Brain microvascular endothelial cell (primary cell): Measurements from ENCODE around the gene C6orf47.

Experiments
- DNase-seq: peaks from one replicate; pipeline ENCODE4 v3.0.0-alpha.2; 2020
- H3K27ac ChIP-seq: fragments of 250-450 bp; sonication (Bioruptor Pico); 2 replicates; pipeline ENCODE4 v1.5.1; 2020; ENCODE audit warnings: mild to moderate bottlenecking, moderate library complexity
- H3K27me3 ChIP-seq: fragments of 250-450 bp; sonication (Bioruptor Pico); replicated peaks from 2 replicates; pipeline ENCODE4 v1.5.1; 2020; ENCODE audit warnings: mild to moderate bottlenecking
- H3K36me3 ChIP-seq: fragments of 250-450 bp; sonication (Bioruptor Pico); replicated peaks from 2 replicates; pipeline ENCODE4 v1.5.1; 2020; ENCODE audit warnings: mild to moderate bottlenecking
- H3K4me3 ChIP-seq: 2 replicates; pipeline ENCODE4 v1.5.1; 2011; ENCODE audit warnings: low read depth, mild to moderate bottlenecking, control low read depth, low read length, moderate library complexity
- in situ Hi-C: cut with HindIII; loops from 2 replicates; pipeline ENCODE4 v1.10.0; 2017; ENCODE audit warnings: low sequenced_read_pairs, low pct_ligation_motif_present
- TF ChIP-seq, protein P1 (sequence below): IDR thresholded peaks from 2 replicates; pipeline ENCODE4 v1.5.1; 2011; ENCODE audit warnings: low read depth, mild to moderate bottlenecking, moderate library complexity, low read length, control low read depth, inconsistent platforms; ENCODE audit errors: missing control alignments

Gene C6orf47

GRCh38 chr6:31693535-31693934 is 33.0 kb upstream of the C6orf47 start:
- TF ChIP-seq, protein P1, sequence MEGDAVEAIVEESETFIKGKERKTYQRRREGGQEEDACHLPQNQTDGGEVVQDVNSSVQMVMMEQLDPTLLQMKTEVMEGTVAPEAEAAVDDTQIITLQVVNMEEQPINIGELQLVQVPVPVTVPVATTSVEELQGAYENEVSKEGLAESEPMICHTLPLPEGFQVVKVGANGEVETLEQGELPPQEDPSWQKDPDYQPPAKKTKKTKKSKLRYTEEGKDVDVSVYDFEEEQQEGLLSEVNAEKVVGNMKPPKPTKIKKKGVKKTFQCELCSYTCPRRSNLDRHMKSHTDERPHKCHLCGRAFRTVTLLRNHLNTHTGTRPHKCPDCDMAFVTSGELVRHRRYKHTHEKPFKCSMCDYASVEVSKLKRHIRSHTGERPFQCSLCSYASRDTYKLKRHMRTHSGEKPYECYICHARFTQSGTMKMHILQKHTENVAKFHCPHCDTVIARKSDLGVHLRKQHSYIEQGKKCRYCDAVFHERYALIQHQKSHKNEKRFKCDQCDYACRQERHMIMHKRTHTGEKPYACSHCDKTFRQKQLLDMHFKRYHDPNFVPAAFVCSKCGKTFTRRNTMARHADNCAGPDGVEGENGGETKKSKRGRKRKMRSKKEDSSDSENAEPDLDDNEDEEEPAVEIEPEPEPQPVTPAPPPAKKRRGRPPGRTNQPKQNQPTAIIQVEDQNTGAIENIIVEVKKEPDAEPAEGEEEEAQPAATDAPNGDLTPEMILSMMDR = no peak
- H3K27ac ChIP-seq = no peak overlapping the region
- no peak overlapping the region for H3K4me3 ChIP-seq
- no peak for DNase-seq
- no peaks in the 10 kb centered on the region for H3K27me3 ChIP-seq
- peaks cover 53% of the 10 kb centered on the region for H3K36me3 ChIP-seq
- in situ Hi-C loops = no loop called here

- Histone ChIP-seq H3K36me3 (peaks cover 60% of the 10 kb centered on the region), H3K27ac (no peak overlapping the region), H3K27me3 (no peaks in the 10 kb centered on the region), H3K4me3 (no peak overlapping the region)
- TF ChIP-seq, protein P1 = no peak
- DNase-seq = no peak
- in situ Hi-C loops = no loop called here
Measured at GRCh38 chr6:31692886-31693285, 32.3 kb upstream of the C6orf47 start.

DNA sequence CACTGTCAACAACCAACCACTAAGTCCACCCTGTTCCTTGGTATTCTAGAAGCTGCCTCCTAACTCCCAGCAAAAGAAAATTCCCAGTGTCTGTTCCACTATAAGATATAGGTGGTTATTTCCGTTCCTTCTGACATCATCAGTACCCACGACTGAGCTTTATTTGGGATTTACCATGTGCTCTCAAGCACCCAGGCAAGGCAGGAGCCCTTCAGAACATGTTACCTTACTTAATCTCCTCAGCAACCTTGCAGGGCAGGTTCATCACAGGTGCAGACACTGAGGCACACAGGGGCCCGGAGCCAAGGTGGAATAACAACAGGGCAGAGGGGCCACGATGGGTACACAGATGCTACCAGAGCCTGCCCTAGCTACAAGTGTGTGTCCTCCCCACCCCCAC is 31.8 kb upstream of the C6orf47 start:
- TF ChIP-seq, protein P1 = no peak
- DNase-seq = no peak
- Histone ChIP-seq H3K36me3 (peaks cover 63% of the 10 kb centered on the region), H3K27me3 (no peaks in the 10 kb centered on the region), H3K4me3 (no peak overlapping the region), H3K27ac (no peak overlapping the region)
- in situ Hi-C loops = no loop called here

DNA sequence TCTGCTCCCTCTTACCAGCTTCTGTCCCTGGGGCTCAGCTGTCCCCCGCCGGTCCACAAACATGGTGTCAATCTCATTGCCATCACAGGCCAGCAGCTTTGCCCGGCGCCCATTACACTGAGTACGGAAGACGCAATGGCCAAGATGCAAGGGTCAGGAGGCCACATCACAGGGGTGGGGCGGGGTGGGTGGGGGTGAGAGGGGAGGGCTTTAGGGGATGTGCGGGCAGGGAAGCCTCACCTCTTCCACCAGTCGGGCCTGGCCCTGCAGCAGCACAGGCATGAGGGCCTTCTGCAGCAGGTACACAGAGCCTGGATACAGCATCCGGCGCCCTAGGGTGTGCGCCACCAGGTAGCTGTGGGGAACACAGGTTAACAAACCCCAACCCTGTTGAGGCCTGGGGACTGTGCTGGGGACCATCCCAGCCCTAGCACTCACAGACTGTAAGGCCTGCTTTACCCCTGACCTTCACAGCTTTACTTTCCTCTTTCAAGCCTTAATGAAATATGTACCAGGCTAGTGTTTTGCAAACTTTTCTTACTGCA is 31.1 kb upstream of the C6orf47 start:
- no peak overlapping the region for H3K27ac ChIP-seq
- TF ChIP-seq, protein P1 = no peak
- DNase-seq = no peak
- H3K27me3 ChIP-seq = no peaks in the 10 kb centered on the region
- H3K36me3 ChIP-seq = peaks cover 70% of the 10 kb centered on the region
- in situ Hi-C loops = no loop called here
- no peak overlapping the region for H3K4me3 ChIP-seq

GRCh38 chr6:31691078-31691463 is 30.5 kb upstream of the C6orf47 start:
- TF ChIP-seq, protein P1 = no peak

More at GRCh38 chr6:31691078-31691463, 30.5 kb upstream of the C6orf47 start:
- no peak for DNase-seq
- Histone ChIP-seq H3K36me3 (peaks cover 76% of the 10 kb centered on the region), H3K27me3 (no peaks in the 10 kb centered on the region), H3K4me3 (no peak overlapping the region), H3K27ac (no peak overlapping the region)
- in situ Hi-C loops = no loop called here
